HL-60/S4 treated with retinoic acid at 250 ng/mL for 4 days and 3 days (cell line): ENCODE results near the gene RAPGEF6.

Experiments
- in situ Hi-C: fragments of 300-500 bp; cut with MboI; formaldehyde crosslinking; loops from 2 replicates; pipeline ENCODE4 v1.7.0; 2022; ENCODE audit warnings: low sequenced_read_pairs

Gene RAPGEF6

GRCh38 chr5:131375351-131375750, 259.7 kb downstream of the RAPGEF6 start:
- in situ Hi-C loops, result loop anchor here (25.0 kb wide), 1 partner anchor 213 kb away; the partner anchor contains the start of genes HINT1 and LYRM7
